IMR-90 (cell line): ENCODE data around the gene PID1. TPM values are rescaled to one million over a fixed set of nuclear protein-coding genes. Genes with fewer than 3 reads are reported as not detected.

ENCODE experiments used
- ATAC-seq: fragments of 200-7000 bp; cut with Tn5 transposase; 2 replicates; pipeline ENCODE4 v1.9.1; 2020; ENCODE audit warnings: low read depth, mild to moderate bottlenecking, moderate library complexity
- BruUV-seq: library from RNA; stranded (reverse); fragments of 400-500 nt; replicated peaks from 2 replicates; lab custom pipeline; 2021; lab: Mats Ljungman, UMichigan
- CTCF ChIA-PET: fragments of 300-600 bp; formaldehyde crosslinking; extraction: SDS; loops from one replicate; lab custom pipeline; 2021; ENCODE audit warnings: antibody characterized with exemption; lab: Yijun Ruan, JAX
- POLR2A ChIA-PET: fragments of 300-600 bp; sonication (Branson Sonifier 250); formaldehyde crosslinking; loops from one replicate; lab custom pipeline; 2022; ENCODE audit warnings: antibody characterized with exemption; ENCODE audit not compliant: unreplicated experiment; lab: Charles Lee
- DNase-seq: peaks from one replicate; pipeline ENCODE4 v3.0.0; 2013
- H2AFZ ChIP-seq: replicated peaks from 2 replicates; pipeline ENCODE3; 2013; ENCODE audit warnings: low read length, mild to moderate bottlenecking; ENCODE audit not compliant: poor library complexity
- H2AK5ac ChIP-seq: 2 replicates; pipeline ENCODE4 v1.6.1; 2013; ENCODE audit warnings: low read depth, low read length, inconsistent platforms
- H2AK9ac ChIP-seq: replicated peaks from 2 replicates; pipeline ENCODE3; 2013; ENCODE audit warnings: mild to moderate bottlenecking, low read depth, low read length, moderate library complexity; ENCODE audit not compliant: poor library complexity
- H2BK120ac ChIP-seq: 2 replicates; pipeline ENCODE4 v1.6.1; 2013; ENCODE audit warnings: low read depth, low read length, inconsistent platforms
- H2BK15ac ChIP-seq: 3 replicates; pipeline ENCODE4 v1.6.1; 2013; ENCODE audit warnings: low read depth, low read length, inconsistent platforms
- H2BK20ac ChIP-seq: 2 replicates; pipeline ENCODE4 v1.6.1; 2013; ENCODE audit warnings: low read depth, mild to moderate bottlenecking, inconsistent platforms, low read length, moderate library complexity
- H2BK5ac ChIP-seq: 2 replicates; pipeline ENCODE4 v1.6.1; 2013; ENCODE audit warnings: mild to moderate bottlenecking, low read depth, low read length, inconsistent platforms; ENCODE audit not compliant: poor library complexity, severe bottlenecking
- H3K14ac ChIP-seq: replicated peaks from 2 replicates; pipeline ENCODE4 v1.6.1; 2013; ENCODE audit warnings: low read depth, low read length, inconsistent platforms
- H3K18ac ChIP-seq: 2 replicates; pipeline ENCODE4 v1.6.1; 2013; ENCODE audit warnings: low read depth, low read length, control low read depth
- H3K23ac ChIP-seq: 2 replicates; pipeline ENCODE4 v1.6.1; 2013; ENCODE audit warnings: low read depth, low read length, inconsistent platforms
- H3K27ac ChIP-seq: 2 replicates; pipeline ENCODE4 v1.5.1; 2013; ENCODE audit warnings: mild to moderate bottlenecking, control low read depth, low read length; ENCODE audit not compliant: insufficient read depth
- H3K27me3 ChIP-seq: 2 replicates; pipeline ENCODE4 v1.6.1; 2013; ENCODE audit warnings: low read length; ENCODE audit not compliant: control insufficient read depth, insufficient read depth
- H3K36me3 ChIP-seq: 2 replicates; pipeline ENCODE4 v1.6.1; 2013; ENCODE audit warnings: low read length, mixed read lengths; ENCODE audit not compliant: control insufficient read depth, insufficient read depth
- H3K4ac ChIP-seq: 2 replicates; pipeline ENCODE4 v1.6.1; 2013; ENCODE audit warnings: low read depth, low read length, inconsistent platforms
- H3K4me1 ChIP-seq: 2 replicates; pipeline ENCODE4 v1.6.1; 2013; ENCODE audit warnings: low read length, mixed read lengths; ENCODE audit not compliant: control insufficient read depth, insufficient read depth
- H3K4me2 ChIP-seq: 2 replicates; pipeline ENCODE4 v1.6.1; 2013; ENCODE audit warnings: low read depth, mild to moderate bottlenecking, control low read depth, low read length, moderate library complexity
- H3K4me3 ChIP-seq: 2 replicates; pipeline ENCODE4 v1.5.1; 2013; ENCODE audit warnings: low read depth, mild to moderate bottlenecking, control low read depth, low read length, moderate library complexity; ENCODE audit not compliant: insufficient read depth
- H3K56ac ChIP-seq: 2 replicates; pipeline ENCODE4 v1.6.1; 2013; ENCODE audit warnings: low read length, inconsistent platforms; ENCODE audit not compliant: insufficient read depth; ENCODE audit errors: extremely low read depth
- H3K79me1 ChIP-seq, 2 experiments: 2 replicates each; pipeline ENCODE4 v1.6.1; 2013; ENCODE audit warnings: low read length in 2 of 2, inconsistent platforms in 1 of 2, low read depth in 1 of 2
- H3K9ac ChIP-seq: 2 replicates; pipeline ENCODE4 v1.6.1; 2013; ENCODE audit warnings: low read depth, low read length, control low read depth
- H3K9me1 ChIP-seq: 2 replicates; pipeline ENCODE4 v1.6.1; 2013; ENCODE audit warnings: low read length, inconsistent platforms; ENCODE audit not compliant: insufficient read depth
- H3K9me3 ChIP-seq: 2 replicates; pipeline ENCODE4 v1.6.1; 2013; ENCODE audit warnings: low read length; ENCODE audit not compliant: control insufficient read depth, insufficient read depth
- H4K20me1 ChIP-seq: 2 replicates; pipeline ENCODE4 v1.6.1; 2013; ENCODE audit warnings: low read length, inconsistent platforms; ENCODE audit not compliant: insufficient read depth
- H4K5ac ChIP-seq: 2 replicates; pipeline ENCODE4 v1.6.1; 2013; ENCODE audit warnings: mild to moderate bottlenecking, low read depth, low read length, control low read depth
- H4K8ac ChIP-seq, 2 experiments: 2 replicates each; pipeline ENCODE4 v1.6.1; 2013; ENCODE audit warnings: low read depth in 2 of 2, low read length in 2 of 2, control low read depth in 1 of 2, inconsistent platforms in 1 of 2
- H4K91ac ChIP-seq: 2 replicates; pipeline ENCODE4 v1.6.1; 2013; ENCODE audit warnings: low read depth, low read length, inconsistent platforms; ENCODE audit not compliant: insufficient read depth
- BHLHE40 ChIP-seq: fragments of 150-350 bp; IDR thresholded peaks from 2 replicates; pipeline ENCODE4 v1.6.1; 2016; ENCODE audit warnings: mild to moderate bottlenecking, low read depth, low read length
- CEBPB ChIP-seq: IDR thresholded peaks from 2 replicates; pipeline ENCODE4 v1.6.1; 2012; ENCODE audit warnings: low read depth, low read length, improper control_type of control experiment
- CHD1 ChIP-seq: IDR thresholded peaks from 2 replicates; pipeline ENCODE4 v1.6.1; 2012; ENCODE audit warnings: low read depth, low read length, improper control_type of control experiment
- ELK1 ChIP-seq: fragments of 150-350 bp; IDR thresholded peaks from 2 replicates; pipeline ENCODE4 v1.6.1; 2016; ENCODE audit warnings: low read depth, mild to moderate bottlenecking, low read length, moderate library complexity, borderline replicate concordance
- FOS ChIP-seq: fragments of 150-350 bp; IDR thresholded peaks from 2 replicates; pipeline ENCODE4 v1.6.1; 2016; ENCODE audit warnings: low read depth, low read length
- MAFK ChIP-seq: IDR thresholded peaks from 2 replicates; pipeline ENCODE4 v1.6.1; 2012; ENCODE audit warnings: low read depth, low read length, improper control_type of control experiment
- MAZ ChIP-seq: IDR thresholded peaks from 2 replicates; pipeline ENCODE4 v1.6.1; 2012; ENCODE audit warnings: low read depth, mild to moderate bottlenecking, low read length, improper control_type of control experiment, moderate library complexity, borderline replicate concordance
- MXI1 ChIP-seq: IDR thresholded peaks from 2 replicates; pipeline ENCODE4 v1.6.1; 2012; ENCODE audit warnings: low read depth, mild to moderate bottlenecking, low read length, moderate library complexity, borderline replicate concordance
- NFE2L2 ChIP-seq: fragments of 150-350 bp; IDR thresholded peaks from 2 replicates; pipeline ENCODE4 v1.6.1; 2016; ENCODE audit warnings: low read depth, mild to moderate bottlenecking, low read length
- POLR2A ChIP-seq: IDR thresholded peaks from 2 replicates; pipeline ENCODE4 v1.6.1; 2012; ENCODE audit warnings: mild to moderate bottlenecking, low read depth, low read length
- RAD21 ChIP-seq: IDR thresholded peaks from 2 replicates; pipeline ENCODE4 v1.6.1; 2012; ENCODE audit warnings: low read length, improper control_type of control experiment
- RCOR1 ChIP-seq: IDR thresholded peaks from 2 replicates; pipeline ENCODE4 v1.6.1; 2012; ENCODE audit warnings: mild to moderate bottlenecking, low read length, improper control_type of control experiment; ENCODE audit not compliant: insufficient replicate concordance
- RFX5 ChIP-seq: IDR thresholded peaks from 2 replicates; pipeline ENCODE4 v1.8.0; 2012; ENCODE audit warnings: low read depth, mild to moderate bottlenecking, low read length, moderate library complexity
- SMC3 ChIP-seq: fragments of 150-350 bp; IDR thresholded peaks from 2 replicates; pipeline ENCODE4 v1.6.1; 2016; ENCODE audit warnings: low read depth, mild to moderate bottlenecking, antibody characterized with exemption, low read length, moderate library complexity
- USF2 ChIP-seq: fragments of 150-350 bp; IDR thresholded peaks from 2 replicates; pipeline ENCODE4 v1.6.1; 2017; ENCODE audit warnings: mild to moderate bottlenecking, antibody characterized with exemption, low read length, low read depth
- WGBS, 2 experiments: methylation state at CpG; one replicate each; pipeline versions ENCODE4 v1.1.5 to v1.1.7; 2013; ENCODE audit warnings: missing lambda C conversion rate in 2 of 2; ENCODE audit not compliant: insufficient read length in 1 of 2; ENCODE audit errors: extremely low coverage in 2 of 2; 5-methylcytosine and 5-hydroxymethylcytosine counted together
- dilution Hi-C: fragments of 300-500 bp; cut with HindIII; formaldehyde crosslinking; loops from one replicate; pipeline ENCODE4 v1.14.3; 2018; ENCODE audit warnings: low sequenced_read_pairs; ENCODE audit not compliant: unreplicated experiment
- in situ Hi-C: fragments of 300-500 bp; cut with MboI; formaldehyde crosslinking; loops from 3 replicates; pipeline ENCODE4 v1.14.3; 2019; ENCODE audit warnings: low sequenced_read_pairs, inconsistent platforms, mixed read lengths
- intact Hi-C: fragments of 100-400 bp; cut with micrococcal nuclease; formaldehyde crosslinking; loops from 2 replicates; pipeline ENCODE4 v1.10.0; 2022
- polyA plus RNA-seq, 3 experiments: library from polyadenylated mRNA; depleted of rRNA; stranded (reverse); fragments of >200 nt; gene quantifications; 2 replicates each; pipeline ENCODE4 v1.2.3, GENCODE V29; 2012; ENCODE audit warnings: low replicate concordance in 1 of 3
- total RNA-seq: library from RNA; depleted of rRNA; stranded (reverse); fragments of >200 nt; gene quantifications from 2 replicates; pipeline ENCODE4 v1.2.3, GENCODE V29; 2012
- TF ChIP-seq, protein P1 (sequence below): conservative IDR thresholded peaks from 2 replicates; pipeline ENCODE4 v1.5.1; 2012; ENCODE audit warnings: mild to moderate bottlenecking, low read depth, low read length, improper control_type of control experiment

Gene PID1
- total and polyA plus RNA-seq, 2 of the 4 experiments (the other 2 are of a cell fraction), result 0.90 to 1.9 TPM

- H2AFZ ChIP-seq, result no peak overlapping the region
- intact Hi-C loops, result no loop called here
- no TSS peak for BruUV-seq
- no peak overlapping the region for H3K18ac ChIP-seq
- H2BK20ac ChIP-seq, result no peak overlapping the region
- H3K56ac ChIP-seq, result no peak overlapping the region
- H3K23ac ChIP-seq, result no peak overlapping the region
- H3K79me1 ChIP-seq, result no peaks in the 10 kb centered on the region
- no peak overlapping the region for H3K4ac ChIP-seq
- no peaks in the 10 kb centered on the region for H3K9me1 ChIP-seq
- no peak overlapping the region for H3K14ac ChIP-seq
- H4K20me1 ChIP-seq, result no peaks in the 10 kb centered on the region
- no CpG with 5 or more reads among the region's 5 CpGs for WGBS, 2 experiments
- no peak overlapping the region for H2BK5ac ChIP-seq
- DNase-seq (no peak), ATAC-seq (no peak)
- H3K9ac ChIP-seq, result no peak overlapping the region
- no peak overlapping the region for H3K4me3 ChIP-seq
- H3K27me3 ChIP-seq, result no peaks in the 10 kb centered on the region
- in situ Hi-C loops, result no loop called here
- peaks cover 12% of the 10 kb centered on the region for H3K9me3 ChIP-seq
- H3K4me2 ChIP-seq, result no peak overlapping the region
- no peak overlapping the region for H2AK9ac ChIP-seq
- dilution Hi-C loops, result no loop called here
- no peaks in the 10 kb centered on the region for H3K4me1 ChIP-seq
- no peak overlapping the region for H2BK15ac ChIP-seq
- H4K8ac ChIP-seq, result no peak overlapping the region
- ChIA-PET POLR2A (no interaction called here), CTCF (no interaction called here)
- no peak overlapping the region for H2AK5ac ChIP-seq
- no peak overlapping the region for H3K27ac ChIP-seq
- H4K5ac ChIP-seq, result no peak overlapping the region
- no peak overlapping the region for H4K91ac ChIP-seq
- no peak overlapping the region for H2BK120ac ChIP-seq
- H3K36me3 ChIP-seq, result no peaks in the 10 kb centered on the region
- TF ChIP-seq RAD21 (no peak), RFX5 (no peak), MAZ (no peak), MAFK (no peak), POLR2A (no peak), NFE2L2 (no peak), RCOR1 (no peak), USF2 (no peak), CEBPB (no peak), ELK1 (no peak), SMC3 (no peak), CHD1 (no peak), FOS (no peak), BHLHE40 (no peak), MXI1 (no peak)
- TF ChIP-seq, protein P1, sequence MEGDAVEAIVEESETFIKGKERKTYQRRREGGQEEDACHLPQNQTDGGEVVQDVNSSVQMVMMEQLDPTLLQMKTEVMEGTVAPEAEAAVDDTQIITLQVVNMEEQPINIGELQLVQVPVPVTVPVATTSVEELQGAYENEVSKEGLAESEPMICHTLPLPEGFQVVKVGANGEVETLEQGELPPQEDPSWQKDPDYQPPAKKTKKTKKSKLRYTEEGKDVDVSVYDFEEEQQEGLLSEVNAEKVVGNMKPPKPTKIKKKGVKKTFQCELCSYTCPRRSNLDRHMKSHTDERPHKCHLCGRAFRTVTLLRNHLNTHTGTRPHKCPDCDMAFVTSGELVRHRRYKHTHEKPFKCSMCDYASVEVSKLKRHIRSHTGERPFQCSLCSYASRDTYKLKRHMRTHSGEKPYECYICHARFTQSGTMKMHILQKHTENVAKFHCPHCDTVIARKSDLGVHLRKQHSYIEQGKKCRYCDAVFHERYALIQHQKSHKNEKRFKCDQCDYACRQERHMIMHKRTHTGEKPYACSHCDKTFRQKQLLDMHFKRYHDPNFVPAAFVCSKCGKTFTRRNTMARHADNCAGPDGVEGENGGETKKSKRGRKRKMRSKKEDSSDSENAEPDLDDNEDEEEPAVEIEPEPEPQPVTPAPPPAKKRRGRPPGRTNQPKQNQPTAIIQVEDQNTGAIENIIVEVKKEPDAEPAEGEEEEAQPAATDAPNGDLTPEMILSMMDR, result no peak
Observed at GRCh38 chr2:229178706-229179105, 92.4 kb downstream of the PID1 start.
